ENCODE measurements around the gene DENND5A. TPM values are rescaled to one million over a fixed set of nuclear protein-coding genes. Genes with fewer than 3 reads are reported as not detected.

Gene DENND5A
- total and polyA plus RNA-seq, 2 of the 8 experiments (the other 6 are each of a cell fraction or from before 2014, with no cell fraction given), result 65.7 to 139 TPM

GRCh38 chr11:9201372-9202162, 63.6 kb downstream of the DENND5A start:
- ChIA-PET CTCF (ENCODE audit: partially characterized antibody) (interaction anchor here (1.2 kb wide), 1 partner anchor 83 kb away, joined by 4 read pairs; no protein-coding TSS in a partner anchor), POLR2A (ENCODE audit: partially characterized antibody) (no interaction called here)
- H4K5ac ChIP-seq (ENCODE audit: insufficient read length, low read depth, low read length), result no peak overlapping the region
- H3K27ac ChIP-seq (ENCODE audit: low read depth, low read length), result no peak overlapping the region
- no peak overlapping the region for H3K56ac ChIP-seq (replicated peaks; ENCODE audit: insufficient read length, low read depth, low read length)
- no peak for FAIRE-seq
- no peaks in the 10 kb centered on the region for H3K23me2 ChIP-seq (ENCODE audit: low read depth, low read length)
- H3K23ac ChIP-seq (ENCODE audit: insufficient read length), result no peak overlapping the region
- H4K91ac ChIP-seq (replicated peaks; ENCODE audit: insufficient read length, low read length), result no peak overlapping the region
- H4K20me1 ChIP-seq (replicated peaks in 1 of 2; ENCODE audit: control insufficient read depth in 1 of 2, insufficient read depth in 2 of 2, low read length in 2 of 2), result no peaks in the 10 kb centered on the region
- H2BK20ac ChIP-seq (ENCODE audit: low read length), result no peak overlapping the region
- H3K27me3 ChIP-seq (replicated peaks in 1 of 4; ENCODE audit: control insufficient read depth in 3 of 4, extremely low read depth in 1 of 4, insufficient read depth in 3 of 4, low read length in 3 of 4), result no peaks in the 10 kb centered on the region
- 95% methylated on average over 3 of the region's 3 CpGs; no CpG with 5 or more reads in 1 of the 2 experiments for WGBS, 2 experiments (ENCODE audit: extremely low coverage in 1 of 2, insufficient coverage in 1 of 2, insufficient read length in 1 of 2, insufficient replicate concordance in 2 of 2, low coverage in 1 of 2, low lambda C conversion rate in 2 of 2, missing lambda C conversion rate in 1 of 2)
- peaks cover 3 to 12% (median 6%) of the 10 kb centered on the region in 4 experiments; a peak in 5 of 8 replicates for H3K36me3 ChIP-seq (ENCODE audit: control insufficient read depth in 2 of 4, insufficient read depth in 4 of 4, low read length in 3 of 4)
- no peak overlapping the region for H2BK120ac ChIP-seq (replicated peaks; ENCODE audit: low read depth, low read length)
- H3K9ac ChIP-seq (replicated peaks in 1 of 4; ENCODE audit: extremely low read depth in 1 of 4, low read depth in 3 of 4, low read length in 3 of 4), result no peak overlapping the region
- H2AK5ac ChIP-seq (ENCODE audit: low read depth, low read length), result no peak overlapping the region
- H3K18ac ChIP-seq (ENCODE audit: extremely low read depth, low read length), result no peak overlapping the region
- DNase-seq (ENCODE audit: low read depth in 1 of 2, low spot score in 2 of 2), result no peak
- H3K4me2 ChIP-seq (ENCODE audit: insufficient read depth in 1 of 2, low read depth in 2 of 2, low read length in 2 of 2), result no peak overlapping the region
- H2BK15ac ChIP-seq (ENCODE audit: low read length), result no peak overlapping the region
- no peak overlapping the region for H3K4ac ChIP-seq (replicated peaks; ENCODE audit: insufficient read length, low read depth, low read length)
- no peak overlapping the region for H2BK5ac ChIP-seq (ENCODE audit: low read depth, low read length)
- H3K14ac ChIP-seq (ENCODE audit: insufficient read length), result no peak overlapping the region
- no peaks in the 10 kb centered on the region for H3K79me1 ChIP-seq (ENCODE audit: low read depth, low read length)
- H3K4me3 ChIP-seq (ENCODE audit: extremely low read depth in 1 of 4, insufficient read depth in 2 of 4, low read depth in 3 of 4, low read length in 4 of 4), result no peak overlapping the region
- H2BK12ac ChIP-seq (ENCODE audit: low read depth, low read length), result no peak overlapping the region
- no peaks in the 10 kb centered on the region; a peak in 1 of 4 replicates for H3K79me2 ChIP-seq (ENCODE audit: control insufficient read depth in 1 of 2, insufficient read depth in 2 of 2, low read length in 2 of 2)
- H2AFZ ChIP-seq (ENCODE audit: low read length), result no peak overlapping the region
- H4K8ac ChIP-seq (ENCODE audit: extremely low read depth, insufficient read depth, low read length), result no peak overlapping the region
- peaks cover 0 to 2% (median 0%) of the 10 kb centered on the region in 4 experiments; a peak in 1 of 7 replicates for H3K4me1 ChIP-seq (replicated peaks in 1 of 4; ENCODE audit: control insufficient read depth in 3 of 4, insufficient read depth in 4 of 4, low read length in 3 of 4)
- no peaks in the 10 kb centered on the region for H3K9me3 ChIP-seq (ENCODE audit: insufficient read depth in 2 of 2, low read depth in 1 of 2, low read length in 1 of 2)
- TF ChIP-seq SP1 (IDR thresholded peaks at IDR 0.05; ENCODE audit: low read depth, low read length) (no peak), POLR2AphosphoS5 (IDR thresholded peaks at IDR 0.05; ENCODE audit: low read depth, low read length) (no peak), ATF3 (IDR thresholded peaks at IDR 0.05; ENCODE audit: insufficient read depth, low read depth, low read length) (no peak), BCL11A (IDR thresholded peaks at IDR 0.05; ENCODE audit: low read depth in 2 of 2, low read length in 2 of 2) (no peak), RXRA (IDR thresholded peaks at IDR 0.05; ENCODE audit: insufficient read depth, low read depth, low read length) (no peak), RFX5 (IDR thresholded peaks at IDR 0.05; ENCODE audit: borderline replicate concordance, low read depth, low read length) (no peak), PHF8 (conservative IDR thresholded peaks at IDR 0.05; ENCODE audit: low read depth, low read length) (no peak), SP4 (IDR thresholded peaks at IDR 0.05; ENCODE audit: low read length) (no peak), SAP30 (IDR thresholded peaks at IDR 0.05; ENCODE audit: insufficient read depth, insufficient replicate concordance, low read length) (no peak), CTBP2 (IDR thresholded peaks at IDR 0.05; ENCODE audit: borderline replicate concordance, insufficient read depth, insufficient read length, low read length) (no peak), RBBP5 (IDR thresholded peaks at IDR 0.05; ENCODE audit: borderline replicate concordance, low read depth, low read length) (no peak), KDM5A (IDR thresholded peaks at IDR 0.05; ENCODE audit: low read length) (no peak)

All from H1 (cell line).